HG03354 (cell line): ENCODE data around the gene MRPS22.
"Not testable (repeated sequence)": the region's sequence is repeated elsewhere in the genome, so short reads cannot be mapped to it uniquely, and the experiment has no call there.

Experiments used
- ATAC-seq: cut with Tn5 transposase; IDR thresholded peaks from one replicate; pipeline ENCODE4 v1.9.1; 2021; ENCODE audit warnings: mild to moderate bottlenecking; ENCODE audit not compliant: unreplicated experiment, poor library complexity, severe bottlenecking

The MRPS22 gene

GRCh38 chr3:139329364-139329850 lies 14.4 kb upstream of the MRPS22 start:
- peak; percentile 95 for ATAC-seq

- ATAC-seq = no peak
Observed at GRCh38 chr3:139332092-139332491, 11.7 kb upstream of the MRPS22 start.

DNA sequence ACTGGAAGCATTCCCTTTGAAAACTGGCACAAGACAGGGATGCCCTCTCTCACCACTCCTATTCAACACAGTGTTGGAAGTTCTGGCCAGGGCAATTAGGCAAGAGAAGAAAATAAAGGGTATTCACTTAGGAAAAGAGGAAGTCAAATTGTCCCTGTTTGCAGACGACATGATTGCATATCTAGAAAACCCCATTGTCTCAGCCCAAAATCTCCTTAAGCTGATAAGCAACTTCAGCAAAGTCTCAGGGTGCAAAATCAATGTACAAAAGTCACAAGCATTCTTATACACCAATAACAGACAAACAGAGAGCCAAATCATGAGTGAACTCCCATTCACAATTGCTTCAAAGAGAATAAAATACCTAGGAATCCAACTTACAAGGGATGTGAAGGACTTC lies 9.1 kb upstream of the MRPS22 start:
- ATAC-seq = not testable (repeated sequence)

DNA sequence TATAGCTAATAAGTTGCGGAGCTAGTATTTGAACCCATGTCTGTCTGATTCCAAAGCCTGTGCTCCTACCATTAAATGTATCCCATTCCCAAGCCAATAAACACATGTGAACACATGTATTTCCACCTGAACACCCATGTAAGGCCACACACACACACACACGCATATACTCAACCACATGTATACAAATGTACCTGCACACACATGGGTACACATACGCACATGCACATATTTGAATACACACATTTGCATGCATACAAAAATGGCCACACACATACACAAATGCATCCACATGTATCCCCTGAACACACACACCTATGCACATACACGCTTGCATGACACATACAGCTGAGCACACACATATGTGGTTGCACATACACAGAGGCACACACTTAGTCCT lies 5.4 kb upstream of the MRPS22 start:
- no peak for ATAC-seq

GRCh38 chr3:139339219-139339906 lies 4.5 kb upstream of the MRPS22 start:
- no peak for ATAC-seq

DNA sequence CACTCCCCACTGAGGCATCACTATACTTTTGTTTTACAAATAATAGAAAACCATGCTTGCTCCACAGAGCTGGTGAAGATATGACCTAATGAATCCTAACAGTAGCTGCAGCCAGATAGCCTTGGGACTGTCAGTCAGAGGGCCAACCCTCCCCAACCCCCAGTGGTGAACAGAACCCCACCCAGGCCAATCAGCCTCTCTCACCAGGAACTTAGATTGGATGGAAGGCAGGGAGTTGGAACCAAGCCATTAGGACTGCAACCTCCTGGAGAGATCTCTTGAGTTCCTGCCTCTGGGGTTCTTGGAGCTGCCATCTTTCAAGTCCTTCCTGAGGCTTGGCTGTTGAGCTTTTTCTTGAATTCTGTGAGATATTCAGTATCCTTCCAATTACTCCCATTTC lies 3.0 kb upstream of the MRPS22 start:
- no peak for ATAC-seq

DNA sequence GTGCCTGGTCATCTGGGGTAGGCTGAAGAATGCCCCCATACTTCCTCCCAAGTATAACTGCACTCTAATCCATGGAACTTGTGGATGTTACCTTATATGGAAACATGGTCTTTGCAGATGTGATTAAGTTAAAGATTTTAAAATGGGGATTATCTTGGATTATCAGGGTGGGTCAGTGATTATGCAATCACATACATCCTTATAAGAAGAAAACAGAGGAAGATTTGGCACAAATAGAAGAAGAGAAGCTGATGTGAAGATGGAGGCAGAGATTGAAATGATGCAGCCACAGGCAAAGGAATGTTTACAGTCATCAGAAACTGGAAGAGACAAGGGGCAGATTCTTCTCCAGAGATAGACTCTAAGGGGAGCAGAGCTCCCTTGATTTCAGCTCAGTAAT lies 1.8 kb upstream of the MRPS22 start:
- ATAC-seq = no peak

- no peak for ATAC-seq
Observed at GRCh38 chr3:139346771-139347170, 3.0 kb downstream of the MRPS22 start.

DNA sequence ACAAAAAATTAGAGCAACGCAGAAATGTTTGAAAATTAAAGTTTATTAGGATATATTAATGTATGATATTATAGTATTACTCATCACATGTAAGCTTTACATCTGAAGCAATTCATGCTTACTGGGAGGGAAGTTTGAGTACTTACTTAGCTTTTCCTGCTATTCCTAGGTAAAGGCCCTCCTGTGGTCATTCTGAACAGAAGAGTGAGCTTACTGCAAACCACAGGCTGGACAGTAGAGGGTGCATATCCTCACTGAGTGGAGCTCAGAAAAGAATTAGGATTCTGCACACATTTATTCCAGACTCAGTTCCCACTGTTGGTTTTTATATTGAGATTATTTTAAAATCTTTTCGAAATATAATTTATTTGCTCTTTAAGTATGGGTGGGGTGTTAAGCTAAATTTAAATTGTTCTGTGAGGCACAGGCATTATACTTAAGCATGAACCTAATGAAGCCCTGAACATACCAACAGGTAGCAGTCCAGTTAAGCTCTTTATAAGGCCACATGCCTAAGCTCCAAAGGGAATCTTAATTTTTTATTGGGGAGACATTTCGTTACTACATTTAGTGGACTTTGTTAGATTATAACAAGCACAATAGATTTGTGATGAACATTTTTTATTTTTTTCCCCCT lies 10.2 kb downstream of the MRPS22 start:
- no peak for ATAC-seq

DNA sequence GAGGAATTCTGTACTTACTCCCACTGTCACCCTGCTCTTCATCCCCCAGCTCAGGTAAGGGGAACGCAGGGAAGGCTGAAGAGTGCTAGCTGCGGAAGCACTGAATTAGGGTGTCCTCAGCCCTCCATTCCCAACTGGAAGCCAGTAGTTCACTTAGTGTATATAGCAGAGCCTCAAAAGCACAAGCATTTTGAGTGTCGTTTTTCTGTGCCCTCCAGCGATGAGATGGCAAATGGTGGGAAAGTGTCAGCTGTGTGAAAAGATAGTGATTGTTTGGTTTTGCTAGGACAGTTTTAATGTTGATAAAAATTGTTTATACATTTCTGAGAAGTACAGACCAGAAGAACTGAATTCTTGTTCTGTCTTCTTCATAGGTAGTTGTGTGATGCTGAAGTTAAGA lies 10.8 kb downstream of the MRPS22 start:
- ATAC-seq = no peak

DNA sequence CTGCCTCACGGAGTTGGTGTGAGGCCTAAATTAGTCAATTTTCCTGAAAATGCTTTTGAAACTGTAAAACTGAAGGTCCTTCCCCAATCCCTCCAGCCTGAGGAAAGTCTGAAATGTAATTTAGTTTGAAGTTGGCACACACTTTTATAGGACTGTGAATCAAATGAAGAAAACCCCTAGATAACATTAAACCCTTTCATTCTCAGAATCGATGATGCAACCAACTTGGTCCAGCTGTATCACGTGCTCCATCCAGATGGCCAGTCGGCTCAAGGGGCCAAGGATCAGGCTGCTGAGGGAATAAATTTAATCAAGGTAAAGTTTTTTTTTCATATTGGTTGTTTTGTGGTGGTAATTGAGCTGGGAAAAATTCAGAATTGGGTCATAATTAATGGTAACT lies 11.7 kb downstream of the MRPS22 start:
- no peak for ATAC-seq

- ATAC-seq = no peak
Observed at GRCh38 chr3:139355891-139356290, 12.1 kb downstream of the MRPS22 start.

- no peak for ATAC-seq
Observed at GRCh38 chr3:139357899-139358298, 14.1 kb downstream of the MRPS22 start.

GRCh38 chr3:139358841-139359562 lies 15.2 kb downstream of the MRPS22 start:
- ATAC-seq = no peak

DNA sequence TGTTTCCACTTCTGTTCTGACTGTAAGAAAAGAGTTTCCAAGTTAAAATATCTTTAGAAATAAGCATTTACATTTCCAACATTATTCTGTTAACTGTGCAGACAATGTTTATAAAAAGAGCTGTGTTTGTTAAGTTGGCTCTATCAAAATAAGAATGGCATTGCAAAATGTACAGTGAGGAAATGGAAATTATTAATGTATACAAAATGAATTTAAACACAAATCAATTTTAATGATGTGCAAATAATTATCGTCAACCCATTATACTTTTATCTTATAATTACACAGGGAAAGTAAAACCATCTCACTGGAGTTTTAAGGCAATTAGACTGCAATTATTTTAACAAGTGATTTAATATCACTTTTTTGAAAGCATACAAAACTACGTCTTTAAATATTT lies 17.5 kb downstream of the MRPS22 start:
- ATAC-seq = no peak

DNA sequence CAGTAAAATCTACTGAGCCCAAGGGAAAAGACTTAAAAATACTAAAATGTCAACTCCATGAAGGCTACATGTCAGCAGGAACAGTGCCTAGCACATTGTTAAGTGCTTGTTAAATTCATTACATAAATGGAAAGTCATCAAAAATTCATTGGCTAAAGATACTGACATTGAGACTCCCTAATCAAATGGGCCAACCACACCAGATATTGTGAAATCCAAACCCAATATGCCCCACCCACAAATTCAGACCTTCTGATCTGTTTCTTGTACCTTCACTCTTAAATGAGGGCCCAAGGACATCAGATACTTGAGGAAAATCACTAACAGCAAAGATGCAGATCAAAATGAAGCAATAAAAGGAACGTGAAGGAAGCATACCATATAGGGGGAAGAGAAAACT lies 20.7 kb downstream of the MRPS22 start:
- no peak for ATAC-seq

DNA sequence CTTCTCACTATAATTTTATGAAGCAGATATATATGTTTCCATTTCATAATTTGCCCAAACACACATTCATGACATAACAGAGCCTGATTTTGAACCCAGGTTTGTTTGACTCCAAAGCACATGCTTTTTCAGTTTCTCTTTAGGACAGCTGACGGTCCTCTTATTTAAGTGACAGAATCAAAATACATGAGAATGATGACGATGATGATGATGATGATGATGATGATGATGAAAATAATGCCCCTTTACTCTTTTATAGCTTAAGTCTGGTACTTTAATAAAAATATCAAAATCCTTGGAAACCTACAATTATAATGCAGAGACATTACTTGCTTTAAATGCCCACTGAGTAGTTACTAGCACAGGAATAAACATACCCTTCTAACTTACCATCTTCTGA lies 30.3 kb downstream of the MRPS22 start:
- ATAC-seq = no peak

- no peak for ATAC-seq
Observed at GRCh38 chr3:139377378-139377777, 33.6 kb downstream of the MRPS22 start.

DNA sequence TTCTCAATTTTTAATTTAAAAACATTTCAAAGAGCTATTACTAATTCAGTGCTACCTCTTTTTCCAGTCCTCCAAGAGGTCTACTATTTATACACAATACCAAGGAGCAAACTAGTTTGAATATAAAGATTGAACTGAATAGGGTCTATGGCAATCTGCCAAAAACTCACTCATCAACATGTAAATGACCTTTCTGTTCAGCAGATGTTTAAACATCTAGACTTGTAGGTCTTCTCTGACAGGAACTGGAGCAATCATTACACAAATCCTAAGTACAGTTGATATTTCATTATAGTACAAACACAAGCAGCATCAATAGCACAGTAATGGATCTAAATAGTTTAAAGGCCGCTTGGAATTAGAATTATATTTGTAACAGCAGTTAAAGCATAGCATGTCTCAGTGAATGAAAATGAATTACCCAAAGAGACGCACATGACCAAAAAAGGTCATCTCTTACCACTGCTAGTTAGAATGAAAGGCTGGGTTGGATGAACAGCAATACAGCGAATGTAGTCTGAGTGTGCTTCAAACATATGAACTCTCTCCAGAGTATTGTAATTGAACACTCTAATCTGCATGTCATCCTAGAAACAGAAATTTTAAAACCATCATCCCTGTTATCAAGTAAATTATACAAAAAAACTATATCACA lies 34.9 kb downstream of the MRPS22 start:
- ATAC-seq = no peak

GRCh38 chr3:139380575-139380974 lies 36.8 kb downstream of the MRPS22 start:
- no peak for ATAC-seq
